Fibroblast of mammary gland (primary cell): ENCODE results near the gene CNPY1.

Experiments used
- DNase-seq: peaks from one replicate; pipeline ENCODE4 v3.0.0-alpha.2; 2010; ENCODE audit warnings: low read depth
- H3K4me3 ChIP-seq: 2 replicates; pipeline ENCODE4 v1.5.1; 2011; ENCODE audit warnings: low read depth, mild to moderate bottlenecking, low read length, moderate library complexity; ENCODE audit not compliant: control insufficient read depth
- CTCF ChIP-seq: conservative IDR thresholded peaks from 2 replicates; pipeline ENCODE4 v1.5.1; 2011; ENCODE audit warnings: low read depth, low read length, inconsistent platforms; ENCODE audit not compliant: control insufficient read depth, insufficient read depth

Gene CNPY1

GRCh38 chr7:155468785-155469148, 77.6 kb downstream of the CNPY1 start:
- no peak for DNase-seq
- no peak for TF ChIP-seq CTCF
- H3K4me3 ChIP-seq, result no peak overlapping the region

GRCh38 chr7:155467846-155468784, 78.2 kb downstream of the CNPY1 start:
- H3K4me3 ChIP-seq, result no peak overlapping the region
- DNase-seq, result no peak
- no peak for TF ChIP-seq CTCF

GRCh38 chr7:155466814-155467733, 79.3 kb downstream of the CNPY1 start:
- DNase-seq, result no peak
- no peak overlapping the region for H3K4me3 ChIP-seq

DNA sequence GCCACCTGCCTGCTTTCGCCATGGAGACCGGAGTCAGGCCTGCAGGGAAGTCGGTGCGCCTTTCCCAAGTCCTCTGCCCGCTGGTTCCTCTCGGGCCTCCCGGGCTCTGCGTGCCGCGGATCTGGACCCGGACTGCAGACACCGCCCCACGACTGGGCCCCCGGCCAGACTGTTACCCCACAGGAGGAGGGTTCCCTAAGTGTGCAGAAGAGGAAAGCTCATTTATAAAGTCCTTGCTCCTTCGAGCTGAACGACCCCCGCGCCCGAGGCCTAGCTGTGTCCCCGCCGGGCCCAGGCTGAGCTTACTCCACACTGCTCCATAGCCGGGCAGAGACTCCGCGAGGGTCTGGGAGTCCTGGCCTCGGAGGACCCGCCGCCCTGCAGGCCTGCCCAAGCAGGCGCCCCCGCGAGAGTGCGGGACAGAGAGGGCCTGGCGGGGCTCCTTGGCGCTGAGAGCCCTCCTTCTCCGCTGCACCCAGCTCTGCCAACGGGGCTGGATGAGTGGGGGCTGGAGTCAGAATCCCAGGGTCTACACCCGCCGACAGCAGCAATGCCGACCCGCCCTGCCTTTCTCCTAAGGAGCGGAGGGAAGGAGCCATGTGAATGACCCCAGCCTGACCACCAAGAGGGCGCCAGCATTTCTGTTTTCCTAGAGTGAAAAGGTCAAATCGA, 80.1 kb downstream of the CNPY1 start:
- no peak for TF ChIP-seq CTCF
- no peak overlapping the region for H3K4me3 ChIP-seq
- no peak for DNase-seq

More at GRCh38 chr7:155466814-155467733, 79.3 kb downstream of the CNPY1 start:
- no peak for TF ChIP-seq CTCF

DNA sequence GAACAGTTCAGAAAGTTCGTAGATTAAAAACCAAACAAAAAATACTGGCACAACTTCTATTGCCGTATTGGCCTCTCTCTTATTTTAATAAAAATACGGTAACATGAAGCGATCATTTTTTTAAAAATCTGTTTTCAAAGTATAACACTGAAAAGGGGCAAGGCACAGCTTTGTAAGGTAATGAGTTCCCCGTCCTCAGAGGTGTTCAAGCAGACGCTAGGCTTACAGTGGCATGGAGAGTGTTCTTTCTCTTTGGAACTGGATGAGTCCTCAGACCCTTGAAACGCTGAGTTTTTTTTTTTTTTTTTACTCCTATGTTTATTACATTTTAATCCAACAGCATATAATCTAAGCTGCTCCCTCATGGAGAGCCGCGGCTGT, 80.6 kb downstream of the CNPY1 start:
- no peak for DNase-seq
- TF ChIP-seq CTCF, result no peak

More for the DNA sequence above, 80.6 kb downstream of the CNPY1 start:
- H3K4me3 ChIP-seq, result no peak overlapping the region
